Measurements from ENCODE around the gene MAGEB17. TPM values are rescaled to one million over a fixed set of nuclear protein-coding genes. Genes with fewer than 3 reads are reported as not detected.

Gene MAGEB17
- polyA plus RNA-seq, 1 donor from 2014 or later = 0.17 TPM

GRCh38 chrX:16145656-16146055, 21.6 kb upstream of the MAGEB17 start:
- no peaks in the 10 kb centered on the region for H3K9me3 ChIP-seq (ENCODE audit: low read length)
- H3K4me3 ChIP-seq (ENCODE audit: low read length) = no peak overlapping the region
- H4K20me1 ChIP-seq (ENCODE audit: insufficient read depth) = no peaks in the 10 kb centered on the region
- no peaks in the 10 kb centered on the region for H3K79me2 ChIP-seq (replicated peaks; ENCODE audit: insufficient read depth, low read length)
- H3K9me2 ChIP-seq (ENCODE audit: insufficient read depth, low read length) = no peaks in the 10 kb centered on the region
- no peaks in the 10 kb centered on the region for H3K27me3 ChIP-seq (ENCODE audit: insufficient read depth, low read depth, low read length)
- H2AFZ ChIP-seq (ENCODE audit: low read depth, low read length) = no peak overlapping the region
- H3K36me3 ChIP-seq (ENCODE audit: insufficient read depth, low read length) = no peaks in the 10 kb centered on the region
- no peaks in the 10 kb centered on the region for H3F3A ChIP-seq (ENCODE audit: insufficient read depth, low read length, poor library complexity, severe bottlenecking)
- no peak overlapping the region for H3K27ac ChIP-seq (ENCODE audit: low read length)
- no peak for TF ChIP-seq CTCF (IDR thresholded peaks at IDR 0.05; ENCODE audit: poor library complexity, severe bottlenecking)
- no peak for TF ChIP-seq POLR2AphosphoS5 (IDR thresholded peaks at IDR 0.05)
- no peak for TF ChIP-seq SMC3 (conservative IDR thresholded peaks at IDR 0.05; ENCODE audit: poor library complexity)
- no peak for TF ChIP-seq MXI1 (conservative IDR thresholded peaks at IDR 0.05; ENCODE audit: poor library complexity, severe bottlenecking)
- no peak for TF ChIP-seq EP300 (conservative IDR thresholded peaks at IDR 0.05; ENCODE audit: poor library complexity, severe bottlenecking)
- no peak overlapping the region for H3K4me2 ChIP-seq (ENCODE audit: low read length)
- H3K9ac ChIP-seq (ENCODE audit: low read length) = no peak overlapping the region

DNA sequence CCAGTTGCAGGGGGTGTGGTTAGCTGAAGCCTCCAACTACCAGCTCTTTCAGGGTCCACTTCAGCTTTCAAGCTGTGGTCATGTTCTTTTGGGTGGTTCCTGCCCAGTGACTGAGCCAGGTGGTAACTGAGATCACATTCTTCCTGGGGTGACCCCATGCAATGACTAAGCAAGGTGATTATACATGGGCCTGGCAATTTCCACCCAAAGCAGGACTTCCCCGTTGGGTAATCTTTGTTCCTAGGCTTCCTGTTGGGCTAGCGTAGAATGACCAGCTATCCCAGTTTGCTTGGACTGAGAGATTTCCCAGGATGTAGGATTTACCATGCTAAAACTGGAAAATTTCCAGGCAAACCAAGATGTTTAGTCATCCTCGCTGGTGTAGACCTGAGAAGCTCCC, 18.4 kb upstream of the MAGEB17 start:
- Histone ChIP-seq H3K27me3 (ENCODE audit: insufficient read depth, low read depth, low read length) (no peaks in the 10 kb centered on the region), H3K4me2 (ENCODE audit: low read length) (no peak overlapping the region), H3K36me3 (ENCODE audit: insufficient read depth, low read length) (no peaks in the 10 kb centered on the region), H3K27ac (ENCODE audit: low read length) (no peak overlapping the region), H3K9me2 (ENCODE audit: insufficient read depth, low read length) (no peaks in the 10 kb centered on the region), H3K4me3 (ENCODE audit: low read length) (no peak overlapping the region), H3K9me3 (ENCODE audit: low read length) (no peaks in the 10 kb centered on the region), H3F3A (ENCODE audit: insufficient read depth, low read length, poor library complexity, severe bottlenecking) (no peaks in the 10 kb centered on the region), H4K20me1 (ENCODE audit: insufficient read depth) (no peaks in the 10 kb centered on the region), H3K79me2 (replicated peaks; ENCODE audit: insufficient read depth, low read length) (no peaks in the 10 kb centered on the region), H2AFZ (ENCODE audit: low read depth, low read length) (no peak overlapping the region), H3K9ac (ENCODE audit: low read length) (no peak overlapping the region)
- TF ChIP-seq MXI1 (conservative IDR thresholded peaks at IDR 0.05; ENCODE audit: poor library complexity, severe bottlenecking) (no peak), REST (IDR thresholded peaks at IDR 0.05; ENCODE audit: borderline replicate concordance) (no peak), RAD21 (conservative IDR thresholded peaks at IDR 0.05) (no peak), CTCF (IDR thresholded peaks at IDR 0.05; ENCODE audit: poor library complexity, severe bottlenecking) (no peak), EP300 (conservative IDR thresholded peaks at IDR 0.05; ENCODE audit: poor library complexity, severe bottlenecking) (no peak), EZH2 (IDR thresholded peaks at IDR 0.05; ENCODE audit: borderline replicate concordance, insufficient read depth, low read length, poor library complexity, severe bottlenecking) (no peak)
